Endothelial cell of umbilical vein (primary cell): ENCODE results near the gene FURIN. TPM values are rescaled to one million over a fixed set of nuclear protein-coding genes. Genes with fewer than 3 reads are reported as not detected.

Experiments used
- BruUV-seq: library from RNA; stranded (reverse); fragments of 400-500 nt; replicated peaks from 2 replicates; lab custom pipeline; 2021; lab: Mats Ljungman, UMichigan
- CTCF ChIA-PET: fragments of 300-600, 350-600 bp; sonication (Branson Sonifier 250); formaldehyde crosslinking; loops from one replicate; lab custom pipeline; 2021; ENCODE audit warnings: antibody characterized with exemption, inconsistent platforms; lab: Charles Lee
- POLR2A ChIA-PET: fragments of 300-600, 350-600 bp; sonication (Branson Sonifier 250); formaldehyde crosslinking; loops from one replicate; lab custom pipeline; 2021; ENCODE audit warnings: antibody characterized with exemption, inconsistent platforms; lab: Charles Lee
- DNase-seq: peaks from one replicate; pipeline ENCODE4 v3.0.0-alpha.2; 2011; ENCODE audit warnings: low read depth, low spot score
- FAIRE-seq: peaks from 2 replicates; lab custom pipeline; 2011; peaks lifted over from hg19 to GRCh38; lab: Jason Lieb, UNC
- H2AFZ ChIP-seq: 2 replicates; pipeline ENCODE4 v1.6.0; 2012; ENCODE audit warnings: low read depth, low read length, control low read depth, inconsistent platforms
- H3K27ac ChIP-seq: 2 replicates; pipeline ENCODE4 v1.5.1; 2011; ENCODE audit warnings: low read depth, mild to moderate bottlenecking, control low read depth, low read length, moderate library complexity; ENCODE audit not compliant: insufficient read depth
- H3K27me3 ChIP-seq, 2 experiments: 2 replicates each; pipeline versions ENCODE4 v1.6.0 to v1.6.1; 2011; ENCODE audit warnings: low read length in 2 of 2, mixed read lengths in 1 of 2; ENCODE audit not compliant: control insufficient read depth in 2 of 2, insufficient read depth in 2 of 2
- H3K36me3 ChIP-seq, 2 experiments: 2 replicates in 1 of 2; 3 replicates in 1 of 2; pipeline ENCODE4 v1.5.1; 2011; ENCODE audit warnings: low read length in 2 of 2, mild to moderate bottlenecking in 1 of 2, moderate library complexity in 1 of 2; ENCODE audit not compliant: control insufficient read depth in 2 of 2, insufficient read depth in 2 of 2; ENCODE audit errors: extremely low read depth in 1 of 2
- H3K4me1 ChIP-seq: 3 replicates; pipeline ENCODE4 v1.5.1; 2011; ENCODE audit warnings: mild to moderate bottlenecking, low read length; ENCODE audit not compliant: control insufficient read depth, insufficient read depth; ENCODE audit errors: extremely low read depth
- H3K4me2 ChIP-seq: 2 replicates; pipeline ENCODE4 v1.6.1; 2011; ENCODE audit warnings: low read length, control low read depth, mixed read lengths; ENCODE audit not compliant: insufficient read depth
- H3K4me3 ChIP-seq, 3 experiments: fragments of 200-600 bp in 1 of 3; sonication (generic), shearing (Covaris generic) in 1 of 3; replicated peaks in 1 of 3; 2 replicates each; pipeline ENCODE4 v1.5.1; 2011 to 2016; ENCODE audit warnings: control low read depth in 3 of 3, low read length in 3 of 3, mild to moderate bottlenecking in 2 of 3, inconsistent platforms in 1 of 3, low read depth in 1 of 3, moderate library complexity in 1 of 3; ENCODE audit not compliant: insufficient read depth in 1 of 3
- H3K79me2 ChIP-seq: 2 replicates; pipeline ENCODE4 v1.6.0; 2012; ENCODE audit warnings: low read length, inconsistent platforms; ENCODE audit not compliant: control insufficient read depth, insufficient read depth
- H3K9ac ChIP-seq: replicated peaks from 2 replicates; pipeline ENCODE3; 2011; ENCODE audit warnings: low read length, control low read depth; ENCODE audit not compliant: insufficient read depth; ENCODE audit errors: extremely low read depth
- H3K9me1 ChIP-seq: replicated peaks from 3 replicates; pipeline ENCODE4 v1.6.0; 2011; ENCODE audit warnings: mild to moderate bottlenecking, low read length; ENCODE audit not compliant: control insufficient read depth, insufficient read depth; ENCODE audit errors: extremely low read depth
- H3K9me3 ChIP-seq: replicated peaks from 2 replicates; pipeline ENCODE4 v1.5.1; 2012; ENCODE audit warnings: low read length, inconsistent platforms; ENCODE audit not compliant: control insufficient read depth, insufficient read depth
- H4K20me1 ChIP-seq: replicated peaks from 2 replicates; pipeline ENCODE3; 2011; ENCODE audit warnings: mild to moderate bottlenecking, low read length; ENCODE audit not compliant: control insufficient read depth, insufficient read depth; ENCODE audit errors: extremely low read depth
- EZH2 ChIP-seq: IDR thresholded peaks from 2 replicates; pipeline ENCODE4 v1.6.1; 2012; ENCODE audit warnings: borderline replicate concordance, low read depth, mild to moderate bottlenecking, moderate library complexity, low read length, inconsistent platforms; ENCODE audit not compliant: severe bottlenecking
- FOS ChIP-seq: IDR thresholded peaks from 2 replicates; pipeline ENCODE4 v1.6.1; 2011; ENCODE audit warnings: mild to moderate bottlenecking, low read length, moderate library complexity, borderline replicate concordance; ENCODE audit not compliant: insufficient read depth
- GATA2 ChIP-seq: IDR thresholded peaks from 2 replicates; pipeline ENCODE4 v1.7.0; 2011; ENCODE audit warnings: low read depth, mild to moderate bottlenecking, moderate library complexity, mixed read lengths, low read length; ENCODE audit not compliant: insufficient read length, insufficient read depth
- JUN ChIP-seq: IDR thresholded peaks from 2 replicates; pipeline ENCODE4 v1.6.1; 2011; ENCODE audit warnings: borderline replicate concordance, low read depth; ENCODE audit not compliant: insufficient read length, insufficient read depth
- MYC ChIP-seq: IDR thresholded peaks from one replicate; pipeline ENCODE4 v1.6.1; 2011; ENCODE audit warnings: mild to moderate bottlenecking, low read depth, low read length
- POLR2A ChIP-seq: IDR thresholded peaks from 2 replicates; pipeline ENCODE4 v1.6.1; 2012; ENCODE audit warnings: low read depth, mild to moderate bottlenecking, control low read depth, low read length
- POLR2AphosphoS5 ChIP-seq: IDR thresholded peaks from 2 replicates; pipeline ENCODE4 v1.6.1; 2012; ENCODE audit warnings: low read depth, mild to moderate bottlenecking, control low read depth, low read length, moderate library complexity; ENCODE audit not compliant: insufficient read depth
- dilution Hi-C: fragments of 300-500 bp; cut with MboI; formaldehyde crosslinking; loops from one replicate; pipeline ENCODE4 v1.15.0; 2019; ENCODE audit warnings: low sequenced_read_pairs; ENCODE audit not compliant: extremely low pct_ligation_motif_present
- intact Hi-C: fragments of 100-400 bp; cut with micrococcal nuclease; formaldehyde crosslinking; loops from one replicate; pipeline ENCODE4 v1.10.0; 2022
- polyA plus RNA-seq, 4 experiments: library from polyadenylated mRNA; depleted of rRNA in 3 of 4; stranded (reverse) in 3 of 4; unstranded in 1 of 4; fragments of >200 nt; gene quantifications; 2 replicates each; pipeline versions ENCODE4 v1.2.1 to v1.2.3, GENCODE V29; 2011 to 2012; ENCODE audit warnings: missing spikeins in 1 of 4
- total RNA-seq: library from RNA; stranded (reverse); gene quantifications from 2 replicates; pipeline ENCODE4 v1.2.3, GENCODE V29; 2021
- TF ChIP-seq, protein P1 (sequence below), 2 donors: IDR thresholded peaks; 1 replicate in 1 of 2; 2 replicates in 1 of 2; pipeline ENCODE4 v1.5.1; 2011; ENCODE audit warnings: low read length in 2 of 2, mild to moderate bottlenecking in 2 of 2, moderate library complexity in 2 of 2, control low read depth in 1 of 2, inconsistent platforms in 1 of 2, low read depth in 1 of 2; ENCODE audit not compliant: insufficient read depth in 1 of 2; ENCODE audit errors: extremely low read depth in 1 of 2
- TF ChIP-seq, protein P2 (sequence below): IDR thresholded peaks from 2 replicates; pipeline ENCODE4 v1.6.1; 2011; ENCODE audit not compliant: insufficient read depth, insufficient read length

Gene FURIN
- total and polyA plus RNA-seq, 2 donors (not counting 3 experiments of a cell fraction or from before 2014, with no cell fraction given) = 77.4 to 131 TPM

DNA sequence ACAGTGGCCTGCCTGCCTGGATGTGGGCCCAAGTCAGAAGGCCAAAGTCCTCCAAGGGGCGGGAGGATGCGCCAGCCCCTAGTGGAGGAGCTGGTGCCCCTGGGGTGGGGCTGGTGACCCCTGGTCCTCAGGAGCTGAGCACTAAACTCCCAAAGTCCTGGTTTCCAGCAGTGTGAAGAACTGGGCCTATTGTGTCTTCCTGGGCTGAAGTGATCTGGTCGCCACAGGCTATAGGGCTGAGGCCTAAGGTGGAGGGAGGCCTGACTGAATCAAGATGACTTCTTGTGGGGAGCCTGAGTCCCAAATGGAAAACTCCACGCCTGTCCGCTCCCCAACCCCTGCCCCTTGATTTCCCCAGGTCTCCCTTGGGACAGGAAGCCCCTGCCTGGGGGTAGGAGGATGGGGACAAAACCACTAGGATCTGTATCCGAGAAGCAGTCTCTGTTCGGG lies 15.2 kb downstream of the FURIN start:
- peaks cover 15% of the 10 kb centered on the region for H3K79me2 ChIP-seq
- H3K4me3 ChIP-seq = peak overlapping the region in 1 of 3 experiments; percentile 70
- dilution Hi-C loops (no loop called here), intact Hi-C loops (loop anchor here (10.0 kb wide), 1 partner anchor 349 kb away; no protein-coding TSS in a partner anchor)
- H2AFZ ChIP-seq = no peak overlapping the region
- ChIA-PET POLR2A (interaction anchor here (2.1 kb wide), 1 partner anchor 13 kb away, joined by 5 read pairs; no protein-coding TSS in a partner anchor), CTCF (interaction anchor here (3.9 kb wide), 1 partner anchor 235 kb away, joined by 237 read pairs; no protein-coding TSS in a partner anchor)
- no peaks in the 10 kb centered on the region for H4K20me1 ChIP-seq
- peak overlapping the region; percentile 85 for H3K27ac ChIP-seq
- H3K4me2 ChIP-seq = peak overlapping the region; percentile 56
- H3K9me1 ChIP-seq = no peaks in the 10 kb centered on the region
- H3K9ac ChIP-seq = peak overlapping the region; percentile 80
- H3K4me1 ChIP-seq = peaks cover 24% of the 10 kb centered on the region
- peak; percentile 44 for DNase-seq
- FAIRE-seq = peak; percentile 49
- TF ChIP-seq POLR2A (no peak), EZH2 (no peak), MYC (no peak), FOS (no peak), GATA2 (no peak), JUN (no peak), POLR2AphosphoS5 (no peak)
- TF ChIP-seq, protein P1, sequence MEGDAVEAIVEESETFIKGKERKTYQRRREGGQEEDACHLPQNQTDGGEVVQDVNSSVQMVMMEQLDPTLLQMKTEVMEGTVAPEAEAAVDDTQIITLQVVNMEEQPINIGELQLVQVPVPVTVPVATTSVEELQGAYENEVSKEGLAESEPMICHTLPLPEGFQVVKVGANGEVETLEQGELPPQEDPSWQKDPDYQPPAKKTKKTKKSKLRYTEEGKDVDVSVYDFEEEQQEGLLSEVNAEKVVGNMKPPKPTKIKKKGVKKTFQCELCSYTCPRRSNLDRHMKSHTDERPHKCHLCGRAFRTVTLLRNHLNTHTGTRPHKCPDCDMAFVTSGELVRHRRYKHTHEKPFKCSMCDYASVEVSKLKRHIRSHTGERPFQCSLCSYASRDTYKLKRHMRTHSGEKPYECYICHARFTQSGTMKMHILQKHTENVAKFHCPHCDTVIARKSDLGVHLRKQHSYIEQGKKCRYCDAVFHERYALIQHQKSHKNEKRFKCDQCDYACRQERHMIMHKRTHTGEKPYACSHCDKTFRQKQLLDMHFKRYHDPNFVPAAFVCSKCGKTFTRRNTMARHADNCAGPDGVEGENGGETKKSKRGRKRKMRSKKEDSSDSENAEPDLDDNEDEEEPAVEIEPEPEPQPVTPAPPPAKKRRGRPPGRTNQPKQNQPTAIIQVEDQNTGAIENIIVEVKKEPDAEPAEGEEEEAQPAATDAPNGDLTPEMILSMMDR (IDR thresholded peaks at IDR 0.05; ENCODE audit: extremely low read depth in 1 of 2, insufficient read depth in 1 of 2, low read depth in 1 of 2, low read length in 2 of 2) = no peak
- TF ChIP-seq, protein P2, sequence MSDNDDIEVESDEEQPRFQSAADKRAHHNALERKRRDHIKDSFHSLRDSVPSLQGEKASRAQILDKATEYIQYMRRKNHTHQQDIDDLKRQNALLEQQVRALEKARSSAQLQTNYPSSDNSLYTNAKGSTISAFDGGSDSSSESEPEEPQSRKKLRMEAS = no peak
- TSS peak; percentile 67 for BruUV-seq
- H3K36me3 ChIP-seq = peaks cover 3 to 34% of the 10 kb centered on the region in 2 experiments
- no peaks in the 10 kb centered on the region for H3K9me3 ChIP-seq
- no peaks in the 10 kb centered on the region for H3K27me3 ChIP-seq
